Measurements from ENCODE around the gene CD200. TPM values are rescaled to one million over a fixed set of nuclear protein-coding genes. Genes with fewer than 3 reads are reported as not detected.

The CD200 gene
- total and polyA plus RNA-seq, 2 of the 4 experiments (the other 2 are of a cell fraction) = 1.1 to 1.7 TPM

GRCh38 chr3:112357930-112358780, 25.2 kb downstream of the CD200 start:
- H2BK15ac ChIP-seq (ENCODE audit: low read depth, low read length) = no peak overlapping the region
- H3K79me1 ChIP-seq (ENCODE audit: low read depth in 1 of 2, low read length in 2 of 2) = no peaks in the 10 kb centered on the region
- peaks cover 1% of the 10 kb centered on the region; the same call in 1 of the 2 replicates for H3K4me1 ChIP-seq (ENCODE audit: control insufficient read depth, insufficient read depth, low read length)
- H4K20me1 ChIP-seq (ENCODE audit: insufficient read depth, low read length) = no peaks in the 10 kb centered on the region
- H3K18ac ChIP-seq (ENCODE audit: low read depth, low read length) = no peak overlapping the region
- no peak overlapping the region for H2BK120ac ChIP-seq (ENCODE audit: low read depth, low read length)
- H3K9me3 ChIP-seq (ENCODE audit: control insufficient read depth, insufficient read depth, low read length) = no peaks in the 10 kb centered on the region
- H2AFZ ChIP-seq (replicated peaks; ENCODE audit: low read length, poor library complexity) = no peak overlapping the region
- H3K27ac ChIP-seq (ENCODE audit: insufficient read depth, low read length) = no peak overlapping the region
- H3K9ac ChIP-seq (ENCODE audit: low read depth, low read length) = no peak overlapping the region
- H4K91ac ChIP-seq (ENCODE audit: insufficient read depth, low read depth, low read length) = no peak overlapping the region
- H3K14ac ChIP-seq (replicated peaks; ENCODE audit: low read depth, low read length) = no peak overlapping the region
- POLR2A ChIA-PET (ENCODE audit: unreplicated experiment) = no interaction called here
- H3K4ac ChIP-seq (ENCODE audit: low read depth, low read length) = no peak overlapping the region
- H4K8ac ChIP-seq (ENCODE audit: low read depth in 2 of 2, low read length in 2 of 2) = no peak overlapping the region
- 0 out of 2 replicates have a peak, but pooled peaks cover 2% of the 10 kb centered on the region for H3K36me3 ChIP-seq (ENCODE audit: control insufficient read depth, insufficient read depth, low read length)
- CTCF ChIA-PET = no interaction called here
- no peak overlapping the region for H3K23ac ChIP-seq (ENCODE audit: low read depth, low read length)
- no peaks in the 10 kb centered on the region; the same call in 1 of the 2 replicates for H3K27me3 ChIP-seq (ENCODE audit: control insufficient read depth, insufficient read depth, low read length)
- H4K5ac ChIP-seq (ENCODE audit: low read depth, low read length) = no peak overlapping the region
- BruUV-seq (replicated peaks) = no TSS peak
- DNase-seq = peak; percentile 7
- peak overlapping the region; percentile 91 for H3K4me2 ChIP-seq (ENCODE audit: low read depth, low read length)
- intact Hi-C loops (cut with micrococcal nuclease) = no loop called here
- no peak for ATAC-seq (ENCODE audit: low read depth)
- in situ Hi-C loops (cut with MboI; ENCODE audit: low sequenced_read_pairs) = no loop called here
- H3K9me1 ChIP-seq (ENCODE audit: insufficient read depth, low read length) = 0 out of 2 replicates have a peak, but pooled peaks cover 2% of the 10 kb centered on the region
- H2BK5ac ChIP-seq (ENCODE audit: low read depth, low read length, poor library complexity, severe bottlenecking) = no peak overlapping the region
- H2AK9ac ChIP-seq (replicated peaks; ENCODE audit: low read depth, low read length, poor library complexity) = no peak overlapping the region
- no peak overlapping the region for H3K4me3 ChIP-seq (ENCODE audit: insufficient read depth, low read depth, low read length)
- no peak overlapping the region for H2AK5ac ChIP-seq (ENCODE audit: low read depth, low read length)
- H3K56ac ChIP-seq (ENCODE audit: extremely low read depth, insufficient read depth, low read length) = no peak overlapping the region
- H2BK20ac ChIP-seq (ENCODE audit: low read depth, low read length) = no peak overlapping the region
- dilution Hi-C loops (cut with HindIII; ENCODE audit: low sequenced_read_pairs, unreplicated experiment) = no loop called here
- WGBS, 2 experiments (ENCODE audit: extremely low coverage in 2 of 2, insufficient read length in 1 of 2) = 88% methylated on average over 3 of the region's 12 CpGs; no CpG with 5 or more reads in 1 of the 2 experiments
- TF ChIP-seq MAZ (IDR thresholded peaks at IDR 0.05; ENCODE audit: borderline replicate concordance, low read depth, low read length) = no peak
- no peak for TF ChIP-seq RAD21 (IDR thresholded peaks at IDR 0.05; ENCODE audit: low read length)
- TF ChIP-seq BHLHE40 (IDR thresholded peaks at IDR 0.05; ENCODE audit: low read depth, low read length) = no peak
- no peak for TF ChIP-seq FOS (IDR thresholded peaks at IDR 0.05; ENCODE audit: low read depth, low read length)
- no peak for TF ChIP-seq USF2 (IDR thresholded peaks at IDR 0.05; ENCODE audit: low read depth, low read length)
- TF ChIP-seq MAFK (IDR thresholded peaks at IDR 0.05; ENCODE audit: low read depth, low read length) = no peak
- no peak for TF ChIP-seq RCOR1 (IDR thresholded peaks at IDR 0.05; ENCODE audit: insufficient replicate concordance, low read length)
- TF ChIP-seq CTCF (conservative IDR thresholded peaks at IDR 0.05; ENCODE audit: low read depth, low read length) = no peak
- TF ChIP-seq MXI1 (IDR thresholded peaks at IDR 0.05; ENCODE audit: borderline replicate concordance, low read depth, low read length) = no peak
- no peak for TF ChIP-seq ELK1 (IDR thresholded peaks at IDR 0.05; ENCODE audit: borderline replicate concordance, low read depth, low read length)
- TF ChIP-seq SMC3 (IDR thresholded peaks at IDR 0.05; ENCODE audit: low read depth, low read length) = no peak
- TF ChIP-seq CEBPB (IDR thresholded peaks at IDR 0.05; ENCODE audit: low read depth, low read length) = no peak
- no peak for TF ChIP-seq POLR2A (IDR thresholded peaks at IDR 0.05; ENCODE audit: low read depth, low read length)
- TF ChIP-seq RFX5 (IDR thresholded peaks at IDR 0.05; ENCODE audit: low read depth, low read length) = no peak
- no peak for TF ChIP-seq CHD1 (IDR thresholded peaks at IDR 0.05; ENCODE audit: low read depth, low read length)

Measured in IMR-90 (cell line).